ENCODE results near the gene RNF31.

Gene RNF31

DNA sequence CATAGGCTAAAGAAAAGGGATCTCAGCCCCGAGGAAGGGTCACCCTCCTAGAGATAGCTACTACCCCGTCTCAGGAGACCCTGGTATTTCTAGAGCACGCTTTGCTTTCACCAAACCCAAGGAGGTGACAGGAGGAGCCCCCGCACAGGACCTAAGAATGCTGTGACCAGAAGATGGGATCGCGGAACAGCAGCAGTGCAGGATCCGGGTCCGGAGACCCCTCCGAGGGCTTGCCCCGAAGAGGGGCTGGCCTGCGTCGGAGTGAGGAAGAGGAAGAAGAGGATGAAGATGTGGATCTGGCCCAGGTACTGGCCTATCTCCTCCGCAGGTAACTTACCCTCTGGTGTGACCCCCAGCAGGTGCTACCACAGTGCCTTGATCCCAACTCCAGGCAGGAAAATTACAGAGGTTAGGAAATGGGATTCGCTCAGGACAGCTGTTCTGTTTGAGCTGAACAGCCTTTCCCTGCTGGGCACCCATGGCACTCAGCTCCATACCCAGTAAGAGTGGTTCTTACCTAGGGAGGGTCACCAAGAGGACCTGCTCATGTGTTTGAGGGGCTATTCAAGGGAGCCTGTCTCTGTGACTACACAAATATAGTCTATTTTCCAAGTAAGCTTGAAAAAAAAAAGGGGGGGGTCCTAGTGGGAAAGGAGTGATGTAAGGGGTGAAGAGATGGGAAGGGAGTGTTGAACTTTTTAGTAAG, 31.7 kb upstream of the RNF31 start:
- H3K36me3 ChIP-seq (ENCODE audit: insufficient read depth, low read length) = peaks cover 30% of the 10 kb centered on the region; the same call in 1 of the 2 replicates
- H3K4me1 ChIP-seq (ENCODE audit: insufficient read depth, low read length, poor library complexity, severe bottlenecking) = peaks cover 19% of the 10 kb centered on the region
- peak overlapping the region; percentile 91 for H3K4me3 ChIP-seq (ENCODE audit: low read length, poor library complexity, severe bottlenecking)
- peak overlapping the region; percentile 88 for H3K4me2 ChIP-seq (ENCODE audit: low read depth, low read length, poor library complexity, severe bottlenecking)
- H3K27me3 ChIP-seq (ENCODE audit: insufficient read depth, low read length, poor library complexity, severe bottlenecking) = no peaks in the 10 kb centered on the region
- peak overlapping the region; percentile 91 for H3K9ac ChIP-seq (ENCODE audit: low read depth, low read length, poor library complexity, severe bottlenecking)
- H3K79me2 ChIP-seq (ENCODE audit: insufficient read depth, low read length) = peaks cover 29% of the 10 kb centered on the region
- H2AFZ ChIP-seq (ENCODE audit: low read length) = peak overlapping the region; percentile 79
- peaks cover 11% of the 10 kb centered on the region for H4K20me1 ChIP-seq (ENCODE audit: insufficient read depth, low read length, poor library complexity, severe bottlenecking)
- no peaks in the 10 kb centered on the region for H3K9me2 ChIP-seq (replicated peaks; ENCODE audit: low read depth, low read length)
- peaks cover 6% of the 10 kb centered on the region; the same call in 1 of the 2 replicates for H3F3A ChIP-seq (ENCODE audit: low read depth)
- no peak for TF ChIP-seq EZH2phosphoT487 (IDR thresholded peaks at IDR 0.05; ENCODE audit: borderline replicate concordance)
- no peak for TF ChIP-seq CTCF (conservative IDR thresholded peaks at IDR 0.05; ENCODE audit: low read length)
- no peaks in the 10 kb centered on the region for H3K9me3 ChIP-seq (ENCODE audit: insufficient read depth, low read depth, low read length)

DNA sequence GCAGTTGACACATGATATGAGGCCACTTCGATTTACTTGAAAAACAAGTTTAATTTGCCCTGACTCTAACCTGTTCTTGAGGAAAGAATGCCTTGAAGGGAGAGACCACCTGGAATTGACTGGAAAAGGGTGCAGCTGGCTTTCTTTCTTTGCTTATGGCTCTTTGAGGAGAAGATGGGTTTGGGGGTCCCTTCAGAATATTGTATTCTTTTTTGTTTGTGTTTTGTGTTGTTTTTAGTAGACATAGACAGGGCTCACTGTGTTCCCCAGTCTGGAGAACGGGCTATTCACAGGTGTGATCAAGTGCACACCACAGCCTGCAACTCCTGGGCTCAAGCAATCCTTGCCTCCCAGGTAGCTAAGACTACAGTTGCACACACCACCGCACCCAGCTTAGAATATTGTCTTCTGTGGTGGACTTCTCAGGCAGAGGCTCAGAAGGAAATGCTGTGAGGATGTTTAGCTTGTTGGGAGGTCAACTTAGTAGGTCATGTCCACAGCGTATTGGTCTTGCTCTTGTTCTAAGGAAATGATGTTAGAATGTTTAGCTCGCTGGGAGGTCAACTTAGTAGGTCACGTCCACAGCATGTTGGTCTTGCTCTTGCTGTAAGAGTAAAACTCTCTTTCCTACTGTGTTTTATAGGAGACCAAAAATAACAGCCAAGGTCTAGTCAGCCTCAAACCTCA, 31.0 kb upstream of the RNF31 start:
- peak overlapping the region; percentile 91 for H3K9ac ChIP-seq (ENCODE audit: low read depth, low read length, poor library complexity, severe bottlenecking)
- peak overlapping the region; percentile 88 for H3K4me2 ChIP-seq (ENCODE audit: low read depth, low read length, poor library complexity, severe bottlenecking)
- H3K4me1 ChIP-seq (ENCODE audit: insufficient read depth, low read length, poor library complexity, severe bottlenecking) = peaks cover 19% of the 10 kb centered on the region
- H3K36me3 ChIP-seq (ENCODE audit: insufficient read depth, low read length) = peaks cover 37% of the 10 kb centered on the region
- H2AFZ ChIP-seq (ENCODE audit: low read length) = no peak overlapping the region
- no peaks in the 10 kb centered on the region for H3K27me3 ChIP-seq (ENCODE audit: insufficient read depth, low read length, poor library complexity, severe bottlenecking)
- peaks cover 29% of the 10 kb centered on the region for H3K79me2 ChIP-seq (ENCODE audit: insufficient read depth, low read length)
- H4K20me1 ChIP-seq (ENCODE audit: insufficient read depth, low read length, poor library complexity, severe bottlenecking) = peaks cover 11% of the 10 kb centered on the region
- no peak for TF ChIP-seq CTCF (conservative IDR thresholded peaks at IDR 0.05; ENCODE audit: low read length)
- TF ChIP-seq EZH2phosphoT487 (IDR thresholded peaks at IDR 0.05; ENCODE audit: borderline replicate concordance) = no peak
- H3F3A ChIP-seq (ENCODE audit: low read depth) = peaks cover 6% of the 10 kb centered on the region; the same call in 1 of the 2 replicates
- H3K9me3 ChIP-seq (ENCODE audit: insufficient read depth, low read depth, low read length) = no peaks in the 10 kb centered on the region
- H3K9me2 ChIP-seq (replicated peaks; ENCODE audit: low read depth, low read length) = no peaks in the 10 kb centered on the region
- H3K4me3 ChIP-seq (ENCODE audit: low read length, poor library complexity, severe bottlenecking) = peak overlapping the region; percentile 91

GRCh38 chr14:24117179-24117578, 30.1 kb upstream of the RNF31 start:
- TF ChIP-seq EZH2phosphoT487 (IDR thresholded peaks at IDR 0.05; ENCODE audit: borderline replicate concordance) (no peak), CTCF (conservative IDR thresholded peaks at IDR 0.05; ENCODE audit: low read length) (no peak)
- peaks cover 19% of the 10 kb centered on the region for H3K4me1 ChIP-seq (ENCODE audit: insufficient read depth, low read length, poor library complexity, severe bottlenecking)
- H3K79me2 ChIP-seq (ENCODE audit: insufficient read depth, low read length) = peaks cover 29% of the 10 kb centered on the region
- H3K4me2 ChIP-seq (ENCODE audit: low read depth, low read length, poor library complexity, severe bottlenecking) = peak overlapping the region; percentile 88
- H3K9me3 ChIP-seq (ENCODE audit: insufficient read depth, low read depth, low read length) = no peaks in the 10 kb centered on the region
- peaks cover 43% of the 10 kb centered on the region for H3K36me3 ChIP-seq (ENCODE audit: insufficient read depth, low read length)
- no peaks in the 10 kb centered on the region for H3K27me3 ChIP-seq (ENCODE audit: insufficient read depth, low read length, poor library complexity, severe bottlenecking)
- no peak overlapping the region for H2AFZ ChIP-seq (ENCODE audit: low read length)
- H3K4me3 ChIP-seq (ENCODE audit: low read length, poor library complexity, severe bottlenecking) = peak overlapping the region; percentile 91
- peaks cover 11% of the 10 kb centered on the region for H4K20me1 ChIP-seq (ENCODE audit: insufficient read depth, low read length, poor library complexity, severe bottlenecking)
- peak overlapping the region; percentile 3 for H3K9ac ChIP-seq (ENCODE audit: low read depth, low read length, poor library complexity, severe bottlenecking)
- no peaks in the 10 kb centered on the region for H3K9me2 ChIP-seq (replicated peaks; ENCODE audit: low read depth, low read length)
- peaks cover 6% of the 10 kb centered on the region; the same call in 1 of the 2 replicates for H3F3A ChIP-seq (ENCODE audit: low read depth)

Measured in Loucy (cell line).